Measurements from ENCODE around the gene EFTUD2.

- TF ChIP-seq EZH2 (IDR thresholded peaks at IDR 0.05; ENCODE audit: borderline replicate concordance, insufficient read depth, low read depth, low read length, poor library complexity, severe bottlenecking) (no peak), CTCF (IDR thresholded peaks at IDR 0.05) (no peak)
Observed at GRCh38 chr17:44907729-44908470, 8.7 kb upstream of the EFTUD2 start.

All from B cell (primary cell).